Measurements from ENCODE around the gene DLGAP1.

The DLGAP1 gene

DNA sequence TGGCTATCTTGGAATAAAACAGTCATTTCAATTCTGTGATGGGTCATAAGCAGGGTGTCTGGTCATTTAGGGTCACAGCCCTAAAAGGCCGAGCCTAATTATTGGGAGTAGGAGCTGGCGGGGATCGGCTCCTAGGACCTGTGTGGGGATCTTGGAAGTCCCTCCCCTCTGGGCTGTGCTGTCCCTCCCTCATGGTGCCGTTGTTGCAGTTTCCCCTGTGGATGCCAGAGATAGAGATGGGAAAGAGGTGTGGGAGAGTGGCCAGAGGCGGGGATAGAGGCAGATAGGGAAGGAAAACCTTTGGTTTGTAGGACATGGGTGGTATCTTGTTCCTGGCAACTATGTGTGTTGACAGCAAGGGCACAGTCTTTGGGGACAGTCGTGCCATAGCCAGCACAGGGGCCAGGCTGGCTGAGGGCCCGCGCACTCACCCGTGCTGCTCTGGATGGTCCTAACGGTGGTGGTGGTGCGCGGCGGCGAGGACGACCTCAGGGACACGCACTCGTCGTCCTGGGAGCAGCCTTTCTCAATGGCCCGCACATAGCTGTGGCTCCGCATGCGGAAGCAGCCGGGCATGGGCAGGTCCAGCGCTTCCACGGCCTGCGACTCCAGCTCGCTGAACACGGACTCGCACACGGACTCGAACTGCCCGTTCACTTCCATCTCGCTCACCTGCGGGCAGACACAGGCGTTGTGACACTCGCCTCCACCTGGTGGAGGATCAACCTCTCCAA, 726.2 kb downstream of the DLGAP1 start:
- H3K27me3 ChIP-seq (ENCODE audit: control insufficient read depth, insufficient read depth, low read length, poor library complexity, severe bottlenecking): no peaks in the 10 kb centered on the region
- H3K9me3 ChIP-seq (ENCODE audit: control insufficient read depth, low read length): no peaks in the 10 kb centered on the region
- H3K4me3 ChIP-seq (ENCODE audit: insufficient read depth, low read depth, low read length): no peak overlapping the region
- H3K27ac ChIP-seq (ENCODE audit: insufficient read depth, low read depth, low read length, poor library complexity, severe bottlenecking): no peak overlapping the region
- WGBS, 2 experiments: 95 to 96% methylated on average over 35 of the region's 35 CpGs
- no peaks in the 10 kb centered on the region for H3K4me1 ChIP-seq (ENCODE audit: control insufficient read depth, insufficient read depth, low read length)
- no peaks in the 10 kb centered on the region for H3K36me3 ChIP-seq (ENCODE audit: control insufficient read depth, insufficient read depth, low read length)

DNA sequence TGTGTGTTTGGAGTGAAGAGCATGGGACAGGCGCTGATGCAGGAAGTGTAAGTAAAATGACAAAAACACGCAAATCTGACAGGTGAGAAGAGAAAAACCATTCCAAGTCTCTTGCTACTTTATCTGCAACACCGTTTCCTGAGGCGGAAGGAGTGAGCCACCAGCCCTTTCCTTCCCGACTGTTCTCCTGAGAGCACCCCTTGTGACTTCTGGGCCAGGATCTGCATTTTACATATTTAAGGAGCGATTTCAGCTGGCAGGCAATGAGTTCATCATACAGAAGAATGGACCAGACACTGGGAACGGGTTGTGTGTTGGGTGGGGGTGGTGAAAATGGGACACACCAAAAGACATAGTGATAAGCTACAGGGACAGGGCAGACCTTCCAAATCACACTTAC, 727.8 kb downstream of the DLGAP1 start:
- Histone ChIP-seq H3K27ac (ENCODE audit: insufficient read depth, low read depth, low read length, poor library complexity, severe bottlenecking) (no peak overlapping the region), H3K27me3 (ENCODE audit: control insufficient read depth, insufficient read depth, low read length, poor library complexity, severe bottlenecking) (no peaks in the 10 kb centered on the region), H3K4me3 (ENCODE audit: insufficient read depth, low read depth, low read length) (no peak overlapping the region), H3K9me3 (ENCODE audit: control insufficient read depth, low read length) (no peaks in the 10 kb centered on the region), H3K36me3 (ENCODE audit: control insufficient read depth, insufficient read depth, low read length) (no peaks in the 10 kb centered on the region), H3K4me1 (ENCODE audit: control insufficient read depth, insufficient read depth, low read length) (no peaks in the 10 kb centered on the region)
- 93 to 94% methylated on average over 7 of the region's 7 CpGs for WGBS, 2 experiments

GRCh38 chr18:3726238-3726951, 728.7 kb downstream of the DLGAP1 start:
- Histone ChIP-seq H3K27me3 (ENCODE audit: control insufficient read depth, insufficient read depth, low read length, poor library complexity, severe bottlenecking) (no peaks in the 10 kb centered on the region), H3K36me3 (ENCODE audit: control insufficient read depth, insufficient read depth, low read length) (no peaks in the 10 kb centered on the region)
- WGBS, 2 experiments: 93 to 96% methylated on average over 4 of the region's 4 CpGs

DNA sequence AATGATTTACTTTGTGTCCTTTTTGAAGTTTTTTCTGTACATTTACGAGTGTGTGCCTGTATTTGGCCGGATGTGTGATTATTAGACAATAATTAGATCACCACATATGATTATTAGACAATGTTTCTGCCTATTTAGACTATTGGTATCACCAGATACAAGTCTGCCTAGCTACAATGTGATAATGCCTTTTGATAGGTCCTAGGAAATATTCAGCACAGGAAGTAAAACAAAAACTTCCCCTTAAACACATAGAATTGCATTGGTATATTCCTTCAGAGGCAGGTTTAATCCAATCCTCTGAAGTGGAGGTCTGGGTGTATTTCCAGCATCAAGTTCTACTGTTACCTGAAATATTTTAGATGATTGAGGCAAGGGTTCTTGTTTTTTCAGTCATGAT, 730.0 kb downstream of the DLGAP1 start:
- Histone ChIP-seq H3K27me3 (ENCODE audit: control insufficient read depth, insufficient read depth, low read length, poor library complexity, severe bottlenecking) (no peaks in the 10 kb centered on the region), H3K4me3 (ENCODE audit: insufficient read depth, low read depth, low read length) (no peak overlapping the region), H3K4me1 (ENCODE audit: control insufficient read depth, insufficient read depth, low read length) (no peaks in the 10 kb centered on the region), H3K9me3 (ENCODE audit: control insufficient read depth, low read length) (no peaks in the 10 kb centered on the region), H3K36me3 (ENCODE audit: control insufficient read depth, insufficient read depth, low read length) (no peaks in the 10 kb centered on the region), H3K27ac (ENCODE audit: insufficient read depth, low read depth, low read length, poor library complexity, severe bottlenecking) (no peak overlapping the region)
- 83 to 100% methylated on average over 1 of the region's 2 CpGs for WGBS, 2 experiments

More at GRCh38 chr18:3726238-3726951, 728.7 kb downstream of the DLGAP1 start:
- H3K9me3 ChIP-seq (ENCODE audit: control insufficient read depth, low read length): no peaks in the 10 kb centered on the region
- H3K27ac ChIP-seq (ENCODE audit: insufficient read depth, low read depth, low read length, poor library complexity, severe bottlenecking): no peak overlapping the region
- H3K4me1 ChIP-seq (ENCODE audit: control insufficient read depth, insufficient read depth, low read length): no peaks in the 10 kb centered on the region
- no peak overlapping the region for H3K4me3 ChIP-seq (ENCODE audit: insufficient read depth, low read depth, low read length)

GRCh38 chr18:3723554-3723953, 731.6 kb downstream of the DLGAP1 start:
- H3K4me1 ChIP-seq (ENCODE audit: control insufficient read depth, insufficient read depth, low read length): no peaks in the 10 kb centered on the region
- H3K4me3 ChIP-seq (ENCODE audit: insufficient read depth, low read depth, low read length): no peak overlapping the region
- no peak overlapping the region for H3K27ac ChIP-seq (ENCODE audit: insufficient read depth, low read depth, low read length, poor library complexity, severe bottlenecking)
- H3K36me3 ChIP-seq (ENCODE audit: control insufficient read depth, insufficient read depth, low read length): no peaks in the 10 kb centered on the region
- H3K27me3 ChIP-seq (ENCODE audit: control insufficient read depth, insufficient read depth, low read length, poor library complexity, severe bottlenecking): no peaks in the 10 kb centered on the region
- H3K9me3 ChIP-seq (ENCODE audit: control insufficient read depth, low read length): no peaks in the 10 kb centered on the region

GRCh38 chr18:3722649-3723433, 732.3 kb downstream of the DLGAP1 start:
- Histone ChIP-seq H3K9me3 (ENCODE audit: control insufficient read depth, low read length) (no peaks in the 10 kb centered on the region), H3K27me3 (ENCODE audit: control insufficient read depth, insufficient read depth, low read length, poor library complexity, severe bottlenecking) (no peaks in the 10 kb centered on the region), H3K36me3 (ENCODE audit: control insufficient read depth, insufficient read depth, low read length) (no peaks in the 10 kb centered on the region), H3K4me3 (ENCODE audit: insufficient read depth, low read depth, low read length) (no peak overlapping the region), H3K4me1 (ENCODE audit: control insufficient read depth, insufficient read depth, low read length) (no peaks in the 10 kb centered on the region), H3K27ac (ENCODE audit: insufficient read depth, low read depth, low read length, poor library complexity, severe bottlenecking) (no peak overlapping the region)
- 88 to 92% methylated on average over 5 of the region's 5 CpGs for WGBS, 2 experiments

GRCh38 chr18:3721771-3722648, 733.1 kb downstream of the DLGAP1 start:
- no peaks in the 10 kb centered on the region for H3K36me3 ChIP-seq (ENCODE audit: control insufficient read depth, insufficient read depth, low read length)
- H3K27ac ChIP-seq (ENCODE audit: insufficient read depth, low read depth, low read length, poor library complexity, severe bottlenecking): no peak overlapping the region
- no peaks in the 10 kb centered on the region for H3K27me3 ChIP-seq (ENCODE audit: control insufficient read depth, insufficient read depth, low read length, poor library complexity, severe bottlenecking)
- H3K4me1 ChIP-seq (ENCODE audit: control insufficient read depth, insufficient read depth, low read length): no peaks in the 10 kb centered on the region
- WGBS, 2 experiments: 92% methylated on average over 6 of the region's 7 CpGs
- H3K4me3 ChIP-seq (ENCODE audit: insufficient read depth, low read depth, low read length): no peak overlapping the region
- no peaks in the 10 kb centered on the region for H3K9me3 ChIP-seq (ENCODE audit: control insufficient read depth, low read length)

DNA sequence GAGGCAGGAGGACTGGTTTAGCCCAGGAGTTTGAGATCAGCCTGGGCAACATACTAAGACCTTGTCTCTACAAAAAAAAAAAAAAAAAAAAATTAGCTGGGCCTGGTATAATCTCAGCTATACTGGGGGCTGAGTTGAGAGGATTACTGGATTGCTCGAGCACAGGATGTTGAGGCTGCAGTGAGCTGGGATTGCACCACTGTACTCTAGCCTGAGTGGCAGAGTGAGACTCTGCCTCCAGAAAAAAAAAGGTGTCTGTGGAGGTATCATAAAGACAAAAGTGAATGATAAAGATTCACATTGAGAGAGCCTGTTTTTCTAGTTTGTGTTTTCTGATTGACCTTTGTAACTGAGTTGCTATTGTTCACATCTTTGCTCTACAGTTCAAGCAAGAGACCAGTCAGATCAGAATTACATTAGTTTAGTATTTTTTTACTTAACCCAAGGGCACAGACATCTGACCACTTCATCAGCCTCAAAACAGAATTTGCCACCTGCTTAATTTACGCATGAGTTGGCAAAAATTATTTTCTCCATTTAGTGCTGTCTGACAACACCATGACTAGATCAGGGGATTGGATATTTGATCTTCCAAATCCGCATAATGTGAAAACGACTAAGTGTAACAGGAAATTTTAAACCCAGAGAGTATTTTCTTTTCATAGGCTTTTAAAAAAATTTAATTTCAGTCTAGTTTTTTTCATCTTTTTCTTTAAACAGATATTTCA, 734.1 kb downstream of the DLGAP1 start:
- WGBS, 2 experiments: 89 to 90% methylated on average over 3 to 4 of the region's 4 CpGs
- Histone ChIP-seq H3K4me3 (ENCODE audit: insufficient read depth, low read depth, low read length) (no peak overlapping the region), H3K27ac (ENCODE audit: insufficient read depth, low read depth, low read length, poor library complexity, severe bottlenecking) (no peak overlapping the region), H3K36me3 (ENCODE audit: control insufficient read depth, insufficient read depth, low read length) (no peaks in the 10 kb centered on the region), H3K9me3 (ENCODE audit: control insufficient read depth, low read length) (no peaks in the 10 kb centered on the region), H3K4me1 (ENCODE audit: control insufficient read depth, insufficient read depth, low read length) (no peaks in the 10 kb centered on the region), H3K27me3 (ENCODE audit: control insufficient read depth, insufficient read depth, low read length, poor library complexity, severe bottlenecking) (no peaks in the 10 kb centered on the region)

DNA sequence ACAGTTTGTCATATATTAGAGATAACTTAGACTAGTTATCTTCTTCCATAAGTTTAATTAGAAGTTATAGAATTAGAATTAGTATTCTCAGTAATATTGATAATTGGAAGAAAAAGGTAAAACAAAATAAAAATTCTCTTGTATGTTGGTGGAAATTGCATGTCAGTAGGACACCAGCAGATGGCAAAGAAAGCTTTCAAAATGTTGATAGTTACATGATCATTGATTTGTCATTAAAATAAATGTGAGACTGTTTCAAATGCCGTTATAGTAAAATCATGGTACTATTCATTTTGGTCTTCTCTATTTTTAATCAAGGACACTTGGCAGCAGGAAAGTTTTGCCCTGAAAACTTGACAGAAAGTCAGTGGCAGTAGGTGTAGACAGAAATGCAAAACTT, 734.9 kb downstream of the DLGAP1 start:
- H3K9me3 ChIP-seq (ENCODE audit: control insufficient read depth, low read length): no peaks in the 10 kb centered on the region
- H3K36me3 ChIP-seq (ENCODE audit: control insufficient read depth, insufficient read depth, low read length): no peaks in the 10 kb centered on the region
- H3K27me3 ChIP-seq (ENCODE audit: control insufficient read depth, insufficient read depth, low read length, poor library complexity, severe bottlenecking): no peaks in the 10 kb centered on the region
- no peak overlapping the region for H3K27ac ChIP-seq (ENCODE audit: insufficient read depth, low read depth, low read length, poor library complexity, severe bottlenecking)
- no peaks in the 10 kb centered on the region for H3K4me1 ChIP-seq (ENCODE audit: control insufficient read depth, insufficient read depth, low read length)
- WGBS, 2 experiments: 88 to 100% methylated on average over 1 of the region's 1 CpG
- H3K4me3 ChIP-seq (ENCODE audit: insufficient read depth, low read depth, low read length): no peak overlapping the region
